Adrenal gland (tissue), 5 donors: ENCODE measurements around the gene ERICH4.

Experiments used
- CTCF ChIP-seq, 6 experiments: fragments of 450-650 bp in 4 of 6; fragments of 200-600 bp in 2 of 6; sonication (generic) in 1 of 6; IDR thresholded peaks; 1 replicate in 5 of 6; 2 replicates in 1 of 6; pipeline versions ENCODE4 v1.5.1 to v1.8.0; 2016 to 2021; ENCODE audit warnings: antibody characterized with exemption in 6 of 6, mild to moderate bottlenecking in 2 of 6, moderate library complexity in 1 of 6
- POLR2A ChIP-seq, 2 donors: fragments of 450-650 bp; IDR thresholded peaks; one replicate each; pipeline ENCODE4 v1.6.1; 2017; ENCODE audit warnings: antibody characterized with exemption in 2 of 2, mild to moderate bottlenecking in 2 of 2, moderate library complexity in 1 of 2
- donor health status: DM: no; HTN: no; CAD: no.

GRCh38 chr19:41442473-41443355 lies at the start of gene ERICH4:
- no peak for TF ChIP-seq CTCF (IDR thresholded peaks at IDR 0.05)
- TF ChIP-seq POLR2A (IDR thresholded peaks at IDR 0.05), result no peak
